Activated naive CD8-positive, alpha-beta T cell treated with anti-CD3 and anti-CD28 coated beads, Interleukin-2, amount 50 U/mL, for 24 hours (primary cell): Measurements from ENCODE around the gene CLSTN2.

Experiments
- ATAC-seq: fragments of 150-1000 bp; cut with Tn5 transposase; one replicate; pipeline ENCODE4 v1.10.0; 2021
- DNase-seq: peaks from one replicate; pipeline ENCODE4 v3.0.0; 2021
- H3K27ac Mint-ChIP-seq: one replicate; pipeline ENCODE4 v1.8.0; 2021; ENCODE audit warnings: mild to moderate bottlenecking, mixed read lengths
- H3K27me3 Mint-ChIP-seq: one replicate; pipeline ENCODE4 v1.8.0; 2021; ENCODE audit warnings: mixed read lengths
- H3K36me3 Mint-ChIP-seq: one replicate; pipeline ENCODE4 v1.8.0; 2021; ENCODE audit warnings: low read depth, mixed read lengths
- H3K4me1 Mint-ChIP-seq: one replicate; pipeline ENCODE4 v1.8.0; 2021; ENCODE audit warnings: mixed read lengths
- H3K4me3 Mint-ChIP-seq: one replicate; pipeline ENCODE4 v1.8.0; 2021; ENCODE audit warnings: mild to moderate bottlenecking, moderate library complexity, mixed read lengths
- H3K9me3 Mint-ChIP-seq: one replicate; pipeline ENCODE4 v1.8.0; 2021; ENCODE audit warnings: mixed read lengths

Gene CLSTN2

DNA sequence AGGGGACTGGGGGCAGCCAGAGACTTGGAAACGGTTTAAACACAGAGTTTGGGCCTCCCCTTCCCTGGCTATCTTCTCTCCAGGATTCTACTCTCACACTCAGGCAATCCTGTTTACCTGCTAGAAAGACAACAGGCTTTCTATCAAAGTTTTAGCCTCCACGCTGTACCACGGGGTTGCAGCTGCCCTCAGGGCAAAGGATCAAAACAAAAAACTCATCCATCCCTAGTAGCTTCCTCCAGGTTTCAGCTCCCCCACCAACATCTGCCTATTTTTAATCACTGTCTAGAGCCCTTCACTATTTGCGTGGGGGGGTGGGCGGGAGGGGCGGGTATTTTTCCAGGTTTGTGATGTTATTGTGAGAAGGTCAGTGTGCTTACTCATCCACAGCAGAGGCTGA lies 456.1 kb downstream of the CLSTN2 start:
- no peaks in the 10 kb centered on the region for H3K9me3 Mint-ChIP-seq
- no peaks in the 10 kb centered on the region for H3K36me3 Mint-ChIP-seq
- no peak overlapping the region for H3K27ac Mint-ChIP-seq

DNA sequence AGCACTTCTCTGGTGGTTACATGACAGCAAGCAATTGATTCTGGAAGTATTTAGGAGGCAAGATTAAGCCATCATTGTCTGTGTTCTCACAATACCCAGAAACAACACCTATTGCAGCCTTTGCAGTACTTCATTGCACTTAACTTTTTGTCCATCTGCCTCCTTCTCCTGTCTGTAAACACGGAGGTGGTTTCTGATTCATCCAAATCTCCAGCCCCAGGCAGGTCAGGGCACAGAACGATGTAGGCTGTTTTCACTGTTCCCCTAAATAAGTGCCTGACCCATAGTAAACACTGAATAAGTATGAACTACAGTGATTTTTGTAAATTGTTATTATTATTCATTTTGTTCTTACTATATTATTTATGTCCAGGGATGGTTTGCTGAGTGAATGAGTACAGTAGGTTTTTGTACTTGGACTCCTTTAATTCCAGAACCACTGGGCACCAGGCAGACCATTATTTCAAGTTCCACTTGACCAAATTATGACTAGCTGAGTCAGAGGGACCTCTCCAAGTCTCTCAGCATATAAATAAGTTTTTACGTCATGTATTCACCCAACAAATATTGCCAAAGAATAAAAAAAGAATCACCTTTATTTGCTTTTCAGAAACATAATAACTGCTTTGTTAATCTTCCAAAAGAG lies 459.6 kb downstream of the CLSTN2 start:
- Mint-ChIP-seq H3K27ac (no peak overlapping the region), H3K27me3 (peaks cover 6% of the 10 kb centered on the region)

More for the DNA sequence above, 456.1 kb downstream of the CLSTN2 start:
- H3K4me1 Mint-ChIP-seq: no peaks in the 10 kb centered on the region
- no peak overlapping the region for H3K4me3 Mint-ChIP-seq
- DNase-seq: no peak
- peaks cover 6% of the 10 kb centered on the region for H3K27me3 Mint-ChIP-seq
- ATAC-seq: no peak

DNA sequence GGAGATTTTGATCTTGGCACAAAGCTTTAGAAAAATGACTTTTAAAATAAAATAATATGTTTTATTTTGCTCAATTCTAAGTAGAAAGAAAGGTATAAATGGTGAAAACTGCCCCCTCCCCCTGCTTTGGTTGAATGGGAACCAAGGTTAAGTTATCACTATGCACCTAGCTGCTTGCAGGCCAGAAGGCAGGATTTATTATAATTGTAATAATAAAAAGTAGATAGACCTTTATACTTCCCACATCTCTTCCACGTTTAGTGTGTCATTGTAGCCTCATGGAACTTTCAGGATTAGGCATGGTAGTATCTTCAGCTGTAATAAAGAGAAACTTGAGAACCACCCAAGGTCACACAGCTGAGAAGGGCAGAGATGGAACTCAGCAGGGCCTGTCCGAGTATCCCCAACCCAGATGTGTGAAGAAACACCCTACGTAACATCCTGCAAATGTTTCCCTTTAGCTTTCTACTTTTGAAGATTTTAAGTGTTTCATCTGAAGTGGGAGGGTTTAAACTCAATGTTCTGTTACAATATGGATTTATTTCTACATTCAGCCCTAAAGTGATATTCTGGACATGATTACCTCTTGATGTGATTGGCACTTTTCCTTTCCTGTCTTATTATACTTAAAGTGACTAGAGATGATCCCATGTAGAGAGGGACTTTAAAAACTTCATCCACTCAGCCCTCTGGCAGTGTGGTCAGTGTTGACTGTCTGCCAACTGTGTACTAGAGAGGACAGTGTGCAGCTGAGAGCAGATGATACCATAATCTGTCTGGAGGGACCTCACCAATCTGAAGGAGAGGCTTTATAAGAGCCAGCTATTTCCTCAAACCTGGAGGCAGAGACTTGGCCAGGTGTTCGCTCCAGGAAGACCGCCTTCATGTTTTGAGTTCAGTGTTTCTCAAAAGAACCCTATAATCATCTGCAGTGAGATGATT lies 460.4 kb downstream of the CLSTN2 start:
- no peaks in the 10 kb centered on the region for H3K36me3 Mint-ChIP-seq
- DNase-seq: no peak
- no peaks in the 10 kb centered on the region for H3K4me1 Mint-ChIP-seq
- no peak overlapping the region for H3K27ac Mint-ChIP-seq
- H3K4me3 Mint-ChIP-seq: no peak overlapping the region
- H3K27me3 Mint-ChIP-seq: peaks cover 6% of the 10 kb centered on the region
- no peaks in the 10 kb centered on the region for H3K9me3 Mint-ChIP-seq
- no peak for ATAC-seq

More for the DNA sequence above, 459.6 kb downstream of the CLSTN2 start:
- no peak overlapping the region for H3K4me3 Mint-ChIP-seq
- H3K4me1 Mint-ChIP-seq: no peaks in the 10 kb centered on the region
- no peaks in the 10 kb centered on the region for H3K9me3 Mint-ChIP-seq
- no peaks in the 10 kb centered on the region for H3K36me3 Mint-ChIP-seq
- DNase-seq (no peak), ATAC-seq (no peak)

DNA sequence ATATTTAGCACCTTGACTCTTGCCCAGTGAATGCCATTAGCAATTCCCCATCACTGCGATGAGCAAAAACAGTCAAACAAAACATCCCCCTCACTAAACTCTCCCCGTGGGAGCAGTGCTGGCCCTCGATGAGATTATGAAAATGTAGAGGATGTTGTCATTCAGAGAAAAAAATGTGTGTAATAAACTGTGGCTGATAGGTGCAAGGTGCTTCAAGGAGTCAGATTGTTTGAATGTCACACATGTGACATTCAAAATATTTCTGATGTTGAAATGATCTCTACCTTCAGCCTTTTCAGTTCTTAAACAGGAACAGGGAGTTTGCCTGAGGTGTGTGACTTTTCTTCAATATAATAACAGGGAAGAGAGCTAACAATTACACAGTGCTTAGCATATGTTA lies 461.1 kb downstream of the CLSTN2 start:
- ATAC-seq: no peak
- Mint-ChIP-seq H3K27me3 (peaks cover 2% of the 10 kb centered on the region), H3K4me3 (no peak overlapping the region), H3K36me3 (no peaks in the 10 kb centered on the region), H3K27ac (no peak overlapping the region), H3K9me3 (no peaks in the 10 kb centered on the region), H3K4me1 (no peaks in the 10 kb centered on the region)
- DNase-seq: no peak

DNA sequence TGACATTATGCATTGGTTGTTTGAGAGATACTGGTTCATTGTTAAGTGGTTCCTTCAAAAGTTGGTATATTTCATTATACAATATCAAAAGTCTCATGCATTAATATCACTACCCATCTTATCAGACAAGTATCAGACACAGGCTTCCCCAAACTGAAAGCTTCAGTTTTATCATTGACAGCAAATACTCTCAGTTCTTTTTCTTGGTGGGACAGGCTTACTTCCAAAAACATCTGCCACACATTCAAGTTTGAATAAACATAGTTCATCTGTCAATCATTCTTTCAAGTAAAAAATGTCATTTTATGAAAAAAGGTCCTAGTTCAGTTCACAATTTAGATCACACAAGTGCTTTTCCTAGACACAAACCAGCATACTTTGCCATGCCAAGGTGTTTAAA lies 462.9 kb downstream of the CLSTN2 start:
- no peak for DNase-seq
- H3K9me3 Mint-ChIP-seq: no peaks in the 10 kb centered on the region
- no peak overlapping the region for H3K4me3 Mint-ChIP-seq
- H3K27me3 Mint-ChIP-seq: peaks cover 3% of the 10 kb centered on the region
- H3K36me3 Mint-ChIP-seq: no peaks in the 10 kb centered on the region
- H3K27ac Mint-ChIP-seq: no peak overlapping the region
- no peak for ATAC-seq
- no peaks in the 10 kb centered on the region for H3K4me1 Mint-ChIP-seq

DNA sequence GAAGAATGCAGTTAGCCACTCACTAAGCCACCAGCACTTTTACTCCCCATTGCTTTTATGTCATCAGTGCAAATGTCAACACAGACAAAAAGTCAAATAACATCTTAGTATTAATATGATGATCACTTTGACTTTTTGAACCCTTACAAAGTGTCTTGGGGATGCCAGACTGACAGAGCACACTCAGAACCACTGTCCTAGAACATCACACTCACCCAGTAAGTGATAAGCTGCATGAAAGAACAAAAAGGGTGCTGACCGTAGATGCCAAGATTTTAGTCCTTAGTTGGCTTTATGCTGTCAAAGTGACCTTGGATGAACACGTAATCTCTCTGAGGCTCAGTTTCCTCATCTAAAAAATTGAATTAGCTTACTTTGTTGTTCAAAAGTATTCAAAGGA lies 463.4 kb downstream of the CLSTN2 start:
- Mint-ChIP-seq H3K9me3 (no peaks in the 10 kb centered on the region), H3K27ac (no peak overlapping the region), H3K4me1 (no peaks in the 10 kb centered on the region), H3K36me3 (no peaks in the 10 kb centered on the region), H3K4me3 (no peak overlapping the region), H3K27me3 (peaks cover 1% of the 10 kb centered on the region)
- ATAC-seq (no peak), DNase-seq (no peak)

DNA sequence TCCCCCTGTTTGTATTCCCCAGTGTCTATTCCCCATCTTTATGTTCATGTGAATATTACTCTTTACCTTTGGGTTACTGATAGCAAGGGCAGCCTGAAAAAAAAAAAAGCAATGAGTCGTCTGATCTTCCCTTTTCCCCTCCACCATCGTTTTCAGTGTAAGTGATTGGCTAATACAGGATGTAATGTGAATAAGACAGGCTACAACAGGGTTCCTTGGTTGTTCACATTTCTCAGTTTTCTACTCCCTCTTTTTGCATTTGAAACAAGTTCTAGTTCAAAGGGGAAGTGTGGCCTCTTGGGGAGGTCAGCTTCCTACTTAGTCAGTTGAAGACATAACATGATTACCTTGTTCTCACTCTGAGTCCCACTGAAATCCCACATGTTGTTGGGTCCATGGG lies 464.9 kb downstream of the CLSTN2 start:
- H3K4me3 Mint-ChIP-seq: no peak overlapping the region
- ATAC-seq (no peak), DNase-seq (no peak)
- no peaks in the 10 kb centered on the region for H3K4me1 Mint-ChIP-seq
- H3K27me3 Mint-ChIP-seq: peaks cover 1% of the 10 kb centered on the region
- H3K9me3 Mint-ChIP-seq: no peaks in the 10 kb centered on the region
- no peaks in the 10 kb centered on the region for H3K36me3 Mint-ChIP-seq
- no peak overlapping the region for H3K27ac Mint-ChIP-seq

DNA sequence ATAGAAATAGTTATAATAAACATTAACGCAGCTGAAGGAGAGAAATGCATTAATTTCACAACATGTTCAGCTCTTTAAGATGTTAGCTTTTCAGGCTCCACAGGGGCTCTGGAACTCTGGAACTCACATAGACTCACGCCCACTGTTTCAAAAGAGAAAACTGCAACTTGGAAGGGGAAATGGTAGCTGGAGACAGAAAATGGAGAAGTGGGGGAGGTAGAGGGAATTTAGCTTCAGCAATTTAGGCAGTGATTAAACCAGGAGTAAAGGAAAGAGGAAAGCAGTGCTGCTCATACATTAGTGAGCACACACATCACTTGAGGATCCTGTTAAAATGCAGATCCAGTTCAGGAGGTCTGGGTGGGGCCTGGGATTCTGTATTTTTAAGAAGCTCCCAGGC lies 468.1 kb downstream of the CLSTN2 start:
- Mint-ChIP-seq H3K4me3 (no peak overlapping the region), H3K27me3 (peaks cover 4% of the 10 kb centered on the region), H3K27ac (no peak overlapping the region), H3K4me1 (no peaks in the 10 kb centered on the region), H3K36me3 (no peaks in the 10 kb centered on the region), H3K9me3 (peaks cover 4% of the 10 kb centered on the region)
- DNase-seq (no peak), ATAC-seq (no peak)

DNA sequence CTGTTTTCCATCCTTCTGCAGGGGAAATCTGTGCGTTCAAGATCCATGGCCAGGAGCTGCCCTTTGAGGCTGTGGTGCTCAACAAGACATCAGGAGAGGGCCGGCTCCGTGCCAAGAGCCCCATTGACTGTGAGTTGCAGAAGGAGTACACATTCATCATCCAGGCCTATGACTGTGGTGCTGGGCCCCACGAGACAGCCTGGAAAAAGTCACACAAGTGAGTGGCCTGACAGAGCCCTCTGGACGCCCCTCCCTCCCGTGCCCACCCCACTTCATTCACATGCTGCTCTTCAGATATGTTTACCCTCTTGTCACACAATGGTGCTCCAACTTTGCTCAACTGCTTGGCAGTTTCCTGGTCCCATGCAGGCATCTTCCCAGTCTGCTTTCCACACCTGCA lies 468.6 kb downstream of the CLSTN2 start:
- Mint-ChIP-seq H3K9me3 (peaks cover 5% of the 10 kb centered on the region), H3K4me3 (no peak overlapping the region), H3K36me3 (no peaks in the 10 kb centered on the region), H3K4me1 (no peaks in the 10 kb centered on the region), H3K27me3 (peaks cover 4% of the 10 kb centered on the region), H3K27ac (no peak overlapping the region)
- DNase-seq (no peak), ATAC-seq (no peak)

DNA sequence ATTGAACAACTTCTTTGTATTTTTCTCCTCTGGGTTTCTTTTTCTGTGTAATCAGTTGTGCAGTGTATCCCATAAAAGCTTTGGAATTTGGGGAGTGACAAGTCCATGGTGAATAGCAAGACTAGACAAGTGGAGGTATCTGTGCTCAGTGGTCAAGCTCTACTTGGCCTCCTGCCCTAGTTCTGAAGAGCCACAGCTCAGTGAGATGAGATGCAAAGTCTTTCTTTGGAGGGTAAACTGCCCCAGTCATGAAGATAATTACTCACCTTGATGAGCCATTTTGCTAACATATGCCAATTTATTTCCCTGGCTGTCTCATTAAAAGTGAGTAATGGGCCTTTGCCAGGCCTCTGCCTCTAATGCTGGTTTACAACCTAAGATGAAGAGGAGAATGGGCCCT lies 471.7 kb downstream of the CLSTN2 start:
- Mint-ChIP-seq H3K27me3 (peaks cover 3% of the 10 kb centered on the region), H3K4me3 (no peak overlapping the region), H3K9me3 (peaks cover 21% of the 10 kb centered on the region), H3K27ac (no peak overlapping the region), H3K4me1 (no peaks in the 10 kb centered on the region), H3K36me3 (no peaks in the 10 kb centered on the region)
- ATAC-seq (no peak), DNase-seq (no peak)

DNA sequence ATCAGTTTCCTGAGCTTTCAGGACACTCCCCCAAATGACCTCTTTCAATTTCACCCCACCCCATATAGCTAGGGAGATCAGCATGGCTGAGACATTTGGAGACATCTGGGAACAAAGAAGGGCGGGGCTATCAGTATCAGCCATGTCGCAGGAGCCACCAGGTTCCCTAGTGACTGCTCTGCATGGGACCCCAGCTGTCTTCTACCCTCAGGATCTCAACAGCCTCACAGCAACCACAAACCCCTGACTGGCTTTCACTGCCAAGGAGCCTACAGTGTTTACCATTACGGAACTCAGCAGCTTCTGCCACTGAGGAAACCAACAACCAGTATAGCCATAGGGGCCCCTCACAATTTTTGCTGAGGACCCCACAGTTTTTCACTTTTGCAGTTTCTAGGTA lies 473.3 kb downstream of the CLSTN2 start:
- Mint-ChIP-seq H3K4me3 (no peak overlapping the region), H3K9me3 (peaks cover 21% of the 10 kb centered on the region), H3K27ac (no peak overlapping the region), H3K36me3 (no peaks in the 10 kb centered on the region), H3K4me1 (no peaks in the 10 kb centered on the region), H3K27me3 (peaks cover 3% of the 10 kb centered on the region)
- ATAC-seq (no peak), DNase-seq (no peak)

DNA sequence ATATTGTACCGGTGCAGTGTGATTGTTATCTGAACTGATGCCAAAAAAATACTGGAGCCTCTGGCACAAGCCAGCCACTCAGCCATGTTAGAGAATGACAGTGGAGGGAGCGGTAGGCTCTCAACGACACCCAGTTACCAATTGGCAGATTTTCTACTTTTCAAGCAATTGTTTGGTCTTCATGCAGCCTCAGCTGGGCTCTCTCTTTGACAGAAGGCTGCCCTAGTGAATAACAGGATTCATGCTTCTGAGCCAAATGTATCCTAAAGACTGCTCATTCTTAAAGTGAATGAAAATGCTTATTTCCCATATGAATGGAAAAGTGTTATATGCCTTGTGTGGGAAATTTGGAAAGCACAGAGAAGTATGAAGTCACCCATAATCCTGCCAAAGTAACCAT lies 481.7 kb downstream of the CLSTN2 start:
- no peaks in the 10 kb centered on the region for H3K4me1 Mint-ChIP-seq
- H3K9me3 Mint-ChIP-seq: no peaks in the 10 kb centered on the region
- ATAC-seq: no peak
- no peak overlapping the region for H3K4me3 Mint-ChIP-seq
- no peaks in the 10 kb centered on the region for H3K27me3 Mint-ChIP-seq
- H3K36me3 Mint-ChIP-seq: no peaks in the 10 kb centered on the region
- no peak for DNase-seq
- no peak overlapping the region for H3K27ac Mint-ChIP-seq

DNA sequence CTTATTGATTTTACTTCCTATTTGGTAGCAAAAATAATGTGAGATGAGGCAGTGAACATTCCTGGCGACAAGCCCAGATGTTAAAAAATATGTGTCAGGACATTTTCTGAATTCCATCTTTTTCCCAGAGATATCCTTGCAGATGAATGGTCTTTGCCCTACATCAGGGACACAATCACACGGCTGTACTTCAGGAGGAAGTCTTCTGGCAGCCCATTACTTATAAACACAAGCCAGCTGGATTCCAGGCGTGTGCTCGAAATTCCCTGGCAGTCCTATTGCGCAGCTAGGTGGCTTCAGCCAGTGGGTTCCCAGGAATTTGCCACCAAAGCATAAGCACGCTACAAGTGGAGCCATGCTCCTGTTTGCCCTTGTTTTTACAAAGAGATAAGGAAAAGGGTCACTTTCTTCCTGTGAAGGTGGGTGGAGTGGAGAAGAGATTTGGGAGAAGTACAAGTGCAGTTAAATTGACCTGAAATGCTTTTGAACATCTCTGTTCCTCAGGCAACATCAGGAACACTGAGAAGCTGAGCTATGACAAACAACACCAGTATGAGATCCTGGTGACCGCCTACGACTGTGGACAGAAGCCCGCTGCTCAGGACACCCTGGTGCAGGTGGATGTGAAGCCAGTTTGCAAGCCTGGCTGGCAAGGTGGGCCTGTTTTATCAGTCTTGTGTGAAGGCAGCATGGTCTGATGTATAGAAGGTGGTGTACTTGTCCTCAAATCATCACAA lies 485.8 kb downstream of the CLSTN2 start:
- ATAC-seq: no peak
- Mint-ChIP-seq H3K4me3 (no peak overlapping the region), H3K27me3 (no peaks in the 10 kb centered on the region), H3K4me1 (no peaks in the 10 kb centered on the region), H3K36me3 (no peaks in the 10 kb centered on the region), H3K9me3 (no peaks in the 10 kb centered on the region), H3K27ac (no peak overlapping the region)
- no peak for DNase-seq

DNA sequence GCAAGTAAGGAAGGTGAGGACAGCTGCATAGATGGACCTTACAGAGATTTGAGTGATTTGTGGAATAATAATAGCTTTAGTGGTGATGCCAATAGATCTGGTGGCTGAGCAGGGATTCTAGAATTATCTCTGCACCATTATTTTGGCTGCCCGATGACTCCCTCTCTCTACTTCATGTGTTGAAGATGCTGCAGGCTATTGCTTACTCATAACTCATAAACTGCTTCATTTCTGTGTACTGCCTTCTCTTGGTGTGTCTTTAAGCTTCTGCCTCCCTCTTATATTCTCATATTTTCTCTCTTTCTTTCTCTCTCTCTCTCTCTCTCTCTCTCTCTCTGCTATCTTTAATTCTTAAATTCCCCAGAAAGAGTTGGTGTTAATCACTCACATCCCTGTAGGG lies 486.9 kb downstream of the CLSTN2 start:
- H3K27me3 Mint-ChIP-seq: no peaks in the 10 kb centered on the region
- no peaks in the 10 kb centered on the region for H3K9me3 Mint-ChIP-seq
- H3K36me3 Mint-ChIP-seq: no peaks in the 10 kb centered on the region
- no peak overlapping the region for H3K4me3 Mint-ChIP-seq
- DNase-seq (no peak), ATAC-seq (no peak)
- no peaks in the 10 kb centered on the region for H3K4me1 Mint-ChIP-seq
- H3K27ac Mint-ChIP-seq: no peak overlapping the region

DNA sequence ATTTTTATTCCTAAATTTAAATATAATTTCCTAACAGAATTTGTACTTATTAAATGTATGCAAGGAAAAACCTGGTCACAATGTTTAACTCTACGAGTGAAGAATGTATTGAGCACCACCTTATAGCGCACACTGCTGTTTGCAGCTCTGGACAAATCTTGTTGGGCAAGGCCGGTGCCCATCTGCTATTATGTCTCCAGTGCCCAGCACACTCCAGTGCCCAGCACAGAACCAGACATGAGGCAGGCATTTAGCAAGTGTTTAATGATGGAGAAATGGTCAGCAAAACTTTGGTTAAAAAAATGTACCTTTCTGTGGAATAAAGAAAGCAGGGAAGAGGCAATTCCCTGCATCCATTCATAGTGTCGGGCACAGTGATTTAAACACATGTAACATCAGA lies 488.2 kb downstream of the CLSTN2 start:
- no peaks in the 10 kb centered on the region for H3K4me1 Mint-ChIP-seq
- no peak overlapping the region for H3K27ac Mint-ChIP-seq
- no peaks in the 10 kb centered on the region for H3K9me3 Mint-ChIP-seq
- DNase-seq (no peak), ATAC-seq (no peak)
- H3K4me3 Mint-ChIP-seq: no peak overlapping the region
- H3K27me3 Mint-ChIP-seq: no peaks in the 10 kb centered on the region
- no peaks in the 10 kb centered on the region for H3K36me3 Mint-ChIP-seq
